Measurements from ENCODE around the gene GALNT7.

GALNT7 gene

GRCh38 chr4:173165706-173166105 is 2.9 kb upstream of the GALNT7 start:
- Histone ChIP-seq H3K4me1 (ENCODE audit: control insufficient read depth in 2 of 2, insufficient read depth in 2 of 2, low read length in 2 of 2) (peaks cover 2 to 5% of the 10 kb centered on the region in 2 donors), H3K36me3 (ENCODE audit: control insufficient read depth in 2 of 2, insufficient read depth in 2 of 2, low read length in 2 of 2) (peaks cover 0 to 4% of the 10 kb centered on the region in 2 donors), H3K4me3 (ENCODE audit: low read length in 2 of 2) (no peak overlapping the region), H3K27me3 (ENCODE audit: control insufficient read depth in 2 of 2, insufficient read depth in 2 of 2, low read length in 2 of 2) (no peaks in the 10 kb centered on the region), H3K9me3 (ENCODE audit: control insufficient read depth in 2 of 2, low read length in 2 of 2) (no peaks in the 10 kb centered on the region), H3K27ac (ENCODE audit: low read depth in 2 of 2, low read length in 2 of 2) (no peak overlapping the region), H3K9ac (ENCODE audit: low read depth in 1 of 2, low read length in 2 of 2) (no peak overlapping the region)

GRCh38 chr4:173166491-173166890 is 2.1 kb upstream of the GALNT7 start:
- Histone ChIP-seq H3K27me3 (ENCODE audit: control insufficient read depth in 2 of 2, insufficient read depth in 2 of 2, low read length in 2 of 2) (no peaks in the 10 kb centered on the region), H3K4me3 (ENCODE audit: low read length in 2 of 2) (no peak overlapping the region), H3K9me3 (ENCODE audit: control insufficient read depth in 2 of 2, low read length in 2 of 2) (no peaks in the 10 kb centered on the region), H3K4me1 (ENCODE audit: control insufficient read depth in 2 of 2, insufficient read depth in 2 of 2, low read length in 2 of 2) (peaks cover 9 to 11% of the 10 kb centered on the region in 2 donors), H3K36me3 (ENCODE audit: control insufficient read depth in 2 of 2, insufficient read depth in 2 of 2, low read length in 2 of 2) (peaks cover 0 to 4% of the 10 kb centered on the region in 2 donors), H3K27ac (ENCODE audit: low read depth in 2 of 2, low read length in 2 of 2) (no peak overlapping the region), H3K9ac (ENCODE audit: low read depth in 1 of 2, low read length in 2 of 2) (no peak overlapping the region)

DNA sequence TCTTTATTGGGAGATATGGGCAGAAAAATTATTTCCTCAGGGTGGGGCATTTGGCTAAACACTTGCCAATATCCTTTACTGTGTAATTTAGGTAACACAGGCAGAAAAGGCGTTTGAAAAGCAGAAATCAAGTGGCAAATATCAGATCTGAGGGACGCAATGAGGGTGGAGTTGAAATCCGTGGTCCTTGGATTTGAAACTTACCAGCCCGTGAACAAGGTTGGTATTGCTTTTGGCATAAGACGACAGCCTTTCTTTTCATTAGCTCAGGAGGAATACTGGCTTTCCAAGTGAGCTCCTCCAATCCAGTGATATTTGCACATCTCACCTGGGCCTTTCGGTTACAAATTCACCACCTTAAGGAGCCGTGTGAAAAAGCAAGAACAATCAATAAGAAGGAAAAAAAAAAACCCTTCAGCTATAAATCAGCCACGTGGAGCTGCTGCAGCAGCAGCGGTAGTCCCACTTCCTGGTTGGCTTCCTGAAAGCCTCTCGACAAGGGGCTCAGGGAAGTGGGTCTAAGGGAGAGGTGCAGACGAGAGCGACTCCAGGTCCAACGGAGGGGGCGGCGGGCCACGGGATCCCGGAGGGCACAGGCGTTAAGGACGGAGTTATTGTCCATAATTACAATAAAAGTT is 734 bp upstream of the GALNT7 start:
- H3K9ac ChIP-seq (ENCODE audit: low read depth in 1 of 2, low read length in 2 of 2): peak overlapping the region; percentile 82 to 89

DNA sequence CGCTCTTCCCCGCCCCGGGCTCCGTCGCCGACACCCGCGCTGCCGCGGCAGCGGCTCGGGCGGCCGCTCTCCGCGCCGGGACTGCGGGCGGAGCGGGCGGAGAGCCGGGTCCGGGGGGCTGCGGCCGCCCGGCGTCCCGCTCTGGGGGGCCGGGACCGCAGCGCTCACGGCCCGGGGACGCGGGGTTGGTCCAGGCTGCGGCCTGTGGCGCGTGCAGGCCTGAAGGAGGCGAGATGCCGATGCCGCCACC is 492 bp downstream of the GALNT7 start:
- Histone ChIP-seq H3K4me3 (ENCODE audit: low read length in 2 of 2) (peak overlapping the region; percentile 89 to 95), H3K4me1 (ENCODE audit: control insufficient read depth in 2 of 2, insufficient read depth in 2 of 2, low read length in 2 of 2) (peaks cover 10 to 14% of the 10 kb centered on the region in 2 donors), H3K27me3 (ENCODE audit: control insufficient read depth in 2 of 2, insufficient read depth in 2 of 2, low read length in 2 of 2) (no peaks in the 10 kb centered on the region), H3K27ac (ENCODE audit: low read depth in 2 of 2, low read length in 2 of 2) (peak overlapping the region; percentile 94), H3K36me3 (ENCODE audit: control insufficient read depth in 2 of 2, insufficient read depth in 2 of 2, low read length in 2 of 2) (peaks cover 0 to 4% of the 10 kb centered on the region in 2 donors), H3K9me3 (ENCODE audit: control insufficient read depth in 2 of 2, low read length in 2 of 2) (no peaks in the 10 kb centered on the region), H3K9ac (ENCODE audit: low read depth in 1 of 2, low read length in 2 of 2) (peak overlapping the region; percentile 68 to 82)

More for the DNA sequence above, 734 bp upstream of the GALNT7 start:
- Histone ChIP-seq H3K9me3 (ENCODE audit: control insufficient read depth in 2 of 2, low read length in 2 of 2) (no peaks in the 10 kb centered on the region), H3K36me3 (ENCODE audit: control insufficient read depth in 2 of 2, insufficient read depth in 2 of 2, low read length in 2 of 2) (peaks cover 0 to 4% of the 10 kb centered on the region in 2 donors), H3K27me3 (ENCODE audit: control insufficient read depth in 2 of 2, insufficient read depth in 2 of 2, low read length in 2 of 2) (no peaks in the 10 kb centered on the region), H3K27ac (ENCODE audit: low read depth in 2 of 2, low read length in 2 of 2) (peak overlapping the region; percentile 94), H3K4me1 (ENCODE audit: control insufficient read depth in 2 of 2, insufficient read depth in 2 of 2, low read length in 2 of 2) (peaks cover 9 to 14% of the 10 kb centered on the region in 2 donors), H3K4me3 (ENCODE audit: low read length in 2 of 2) (peak overlapping the region; percentile 89 to 95)

DNA sequence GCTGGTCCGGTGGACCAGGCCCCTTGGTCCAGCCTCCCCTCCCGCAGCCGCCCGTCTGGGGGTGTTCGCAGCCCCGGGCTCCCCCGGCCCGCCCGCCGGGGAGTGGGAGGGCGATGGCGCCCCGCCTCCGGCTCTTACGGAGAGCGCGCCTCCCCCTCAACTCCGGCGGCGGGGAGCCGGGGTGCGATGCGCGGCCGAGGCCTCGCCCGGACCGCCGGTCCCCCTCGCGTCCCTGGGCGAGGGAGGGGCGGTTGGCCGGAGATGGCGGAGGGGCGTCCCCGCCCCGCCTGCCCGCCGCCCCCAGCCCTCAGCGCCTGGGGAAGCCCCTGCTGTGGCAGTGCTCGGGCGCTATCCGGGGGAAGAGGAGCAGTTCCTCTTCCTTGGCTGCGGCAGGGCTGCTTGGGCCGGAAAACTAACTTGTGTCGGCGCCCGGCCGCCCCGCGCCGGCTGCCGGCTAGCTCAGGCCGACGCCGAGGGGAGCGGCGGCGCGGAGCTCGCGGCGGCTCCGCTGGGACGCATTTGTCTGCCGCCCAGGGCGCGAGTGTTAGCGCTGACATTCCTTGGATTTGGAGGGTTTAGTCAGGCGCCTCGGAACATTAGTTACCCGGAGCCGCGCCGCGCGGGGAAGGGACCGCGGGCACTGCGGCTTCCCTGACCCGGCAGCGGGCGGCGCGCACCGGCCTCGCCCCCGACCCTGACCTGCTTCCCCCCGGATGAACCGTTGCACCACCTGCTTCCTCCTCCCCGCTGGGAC is 994 bp downstream of the GALNT7 start:
- peak overlapping the region; percentile 94 for H3K27ac ChIP-seq (ENCODE audit: low read depth in 2 of 2, low read length in 2 of 2)
- H3K4me1 ChIP-seq (ENCODE audit: control insufficient read depth in 2 of 2, insufficient read depth in 2 of 2, low read length in 2 of 2): peaks cover 10 to 14% of the 10 kb centered on the region in 2 donors
- peaks cover 0 to 4% of the 10 kb centered on the region in 2 donors for H3K36me3 ChIP-seq (ENCODE audit: control insufficient read depth in 2 of 2, insufficient read depth in 2 of 2, low read length in 2 of 2)
- H3K4me3 ChIP-seq (ENCODE audit: low read length in 2 of 2): peak overlapping the region; percentile 82 to 89
- H3K9ac ChIP-seq (ENCODE audit: low read depth in 1 of 2, low read length in 2 of 2): peak overlapping the region; percentile 68 to 82
- H3K27me3 ChIP-seq (ENCODE audit: control insufficient read depth in 2 of 2, insufficient read depth in 2 of 2, low read length in 2 of 2): no peaks in the 10 kb centered on the region
- no peaks in the 10 kb centered on the region for H3K9me3 ChIP-seq (ENCODE audit: control insufficient read depth in 2 of 2, low read length in 2 of 2)

GRCh38 chr4:173170182-173170778 is 1.7 kb downstream of the GALNT7 start:
- Histone ChIP-seq H3K4me1 (ENCODE audit: control insufficient read depth in 2 of 2, insufficient read depth in 2 of 2, low read length in 2 of 2) (peaks cover 10 to 14% of the 10 kb centered on the region in 2 donors), H3K27me3 (ENCODE audit: control insufficient read depth in 2 of 2, insufficient read depth in 2 of 2, low read length in 2 of 2) (no peaks in the 10 kb centered on the region), H3K9ac (ENCODE audit: low read depth in 1 of 2, low read length in 2 of 2) (peak overlapping the region; percentile 68 to 82), H3K4me3 (ENCODE audit: low read length in 2 of 2) (peak overlapping the region; percentile 82 to 89), H3K36me3 (ENCODE audit: control insufficient read depth in 2 of 2, insufficient read depth in 2 of 2, low read length in 2 of 2) (peaks cover 0 to 1% of the 10 kb centered on the region in 2 donors), H3K27ac (ENCODE audit: low read depth in 2 of 2, low read length in 2 of 2) (peak overlapping the region; percentile 94), H3K9me3 (ENCODE audit: control insufficient read depth in 2 of 2, low read length in 2 of 2) (no peaks in the 10 kb centered on the region)

DNA sequence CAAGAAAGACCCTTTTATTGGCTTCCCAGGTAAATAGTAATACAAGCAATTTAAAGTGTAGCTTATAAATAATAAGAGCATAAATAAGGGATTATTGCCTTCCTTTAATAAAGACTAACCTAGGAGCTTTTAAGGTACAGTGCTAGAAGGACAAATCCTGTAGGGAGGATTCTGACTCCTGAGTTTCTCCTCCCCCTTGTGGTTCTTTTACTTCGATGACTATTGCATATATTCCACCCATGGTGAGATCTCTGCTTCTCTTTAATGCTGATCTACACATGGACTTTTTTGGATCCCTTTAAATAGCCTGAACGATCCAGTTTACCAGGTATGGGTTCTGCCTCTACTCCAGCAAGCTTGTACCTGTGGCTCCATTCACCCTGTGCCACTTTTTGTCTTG is 2.5 kb downstream of the GALNT7 start:
- H3K9me3 ChIP-seq (ENCODE audit: control insufficient read depth in 2 of 2, low read length in 2 of 2): no peaks in the 10 kb centered on the region
- no peaks in the 10 kb centered on the region for H3K27me3 ChIP-seq (ENCODE audit: control insufficient read depth in 2 of 2, insufficient read depth in 2 of 2, low read length in 2 of 2)
- no peak overlapping the region for H3K9ac ChIP-seq (ENCODE audit: low read depth in 1 of 2, low read length in 2 of 2)
- H3K4me3 ChIP-seq (ENCODE audit: low read length in 2 of 2): peak overlapping the region in 1 of 2 donors; percentile 82
- H3K36me3 ChIP-seq (ENCODE audit: control insufficient read depth in 2 of 2, insufficient read depth in 2 of 2, low read length in 2 of 2): no peaks in the 10 kb centered on the region
- peaks cover 10 to 14% of the 10 kb centered on the region in 2 donors for H3K4me1 ChIP-seq (ENCODE audit: control insufficient read depth in 2 of 2, insufficient read depth in 2 of 2, low read length in 2 of 2)
- no peak overlapping the region for H3K27ac ChIP-seq (ENCODE audit: low read depth in 2 of 2, low read length in 2 of 2)

GRCh38 chr4:173171987-173172386 is 3.4 kb downstream of the GALNT7 start:
- Histone ChIP-seq H3K36me3 (ENCODE audit: control insufficient read depth in 2 of 2, insufficient read depth in 2 of 2, low read length in 2 of 2) (no peaks in the 10 kb centered on the region), H3K4me3 (ENCODE audit: low read length in 2 of 2) (no peak overlapping the region), H3K27me3 (ENCODE audit: control insufficient read depth in 2 of 2, insufficient read depth in 2 of 2, low read length in 2 of 2) (no peaks in the 10 kb centered on the region), H3K9ac (ENCODE audit: low read depth in 1 of 2, low read length in 2 of 2) (no peak overlapping the region), H3K27ac (ENCODE audit: low read depth in 2 of 2, low read length in 2 of 2) (no peak overlapping the region), H3K9me3 (ENCODE audit: control insufficient read depth in 2 of 2, low read length in 2 of 2) (no peaks in the 10 kb centered on the region), H3K4me1 (ENCODE audit: control insufficient read depth in 2 of 2, insufficient read depth in 2 of 2, low read length in 2 of 2) (peaks cover 10 to 14% of the 10 kb centered on the region in 2 donors)

GRCh38 chr4:173174184-173174583 is 5.6 kb downstream of the GALNT7 start:
- Histone ChIP-seq H3K4me3 (ENCODE audit: low read length in 2 of 2) (no peak overlapping the region), H3K9me3 (ENCODE audit: control insufficient read depth in 2 of 2, low read length in 2 of 2) (no peaks in the 10 kb centered on the region), H3K27me3 (ENCODE audit: control insufficient read depth in 2 of 2, insufficient read depth in 2 of 2, low read length in 2 of 2) (no peaks in the 10 kb centered on the region), H3K4me1 (ENCODE audit: control insufficient read depth in 2 of 2, insufficient read depth in 2 of 2, low read length in 2 of 2) (peaks cover 10 to 14% of the 10 kb centered on the region in 2 donors), H3K9ac (ENCODE audit: low read depth in 1 of 2, low read length in 2 of 2) (no peak overlapping the region), H3K27ac (ENCODE audit: low read depth in 2 of 2, low read length in 2 of 2) (no peak overlapping the region), H3K36me3 (ENCODE audit: control insufficient read depth in 2 of 2, insufficient read depth in 2 of 2, low read length in 2 of 2) (no peaks in the 10 kb centered on the region)

DNA sequence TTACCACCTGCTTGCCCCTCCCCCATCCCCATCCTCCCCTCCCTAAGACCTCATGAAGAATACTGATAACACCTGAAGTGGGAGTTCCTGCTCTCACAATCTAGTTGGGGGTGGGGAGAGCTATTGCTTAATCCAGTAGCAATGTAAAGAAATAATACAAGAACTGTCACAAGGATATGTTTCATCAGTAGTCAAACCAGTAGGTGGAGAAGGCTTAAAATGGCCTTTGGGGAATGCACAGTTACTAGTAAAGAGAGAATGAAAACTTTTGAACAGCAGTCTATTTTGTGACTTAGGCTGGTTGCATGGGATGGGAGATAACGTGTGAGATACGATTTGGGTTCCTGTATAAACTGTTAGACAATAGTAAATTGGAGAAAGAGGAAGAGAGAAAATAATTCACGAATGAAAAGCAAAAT is 6.0 kb downstream of the GALNT7 start:
- no peak overlapping the region for H3K9ac ChIP-seq (ENCODE audit: low read depth in 1 of 2, low read length in 2 of 2)
- H3K27ac ChIP-seq (ENCODE audit: low read depth in 2 of 2, low read length in 2 of 2): no peak overlapping the region
- H3K27me3 ChIP-seq (ENCODE audit: control insufficient read depth in 2 of 2, insufficient read depth in 2 of 2, low read length in 2 of 2): no peaks in the 10 kb centered on the region
- H3K9me3 ChIP-seq (ENCODE audit: control insufficient read depth in 2 of 2, low read length in 2 of 2): no peaks in the 10 kb centered on the region
- no peaks in the 10 kb centered on the region for H3K36me3 ChIP-seq (ENCODE audit: control insufficient read depth in 2 of 2, insufficient read depth in 2 of 2, low read length in 2 of 2)
- H3K4me1 ChIP-seq (ENCODE audit: control insufficient read depth in 2 of 2, insufficient read depth in 2 of 2, low read length in 2 of 2): peaks cover 10 to 14% of the 10 kb centered on the region in 2 donors
- no peak overlapping the region for H3K4me3 ChIP-seq (ENCODE audit: low read length in 2 of 2)
